GM18861 (cell line): ENCODE results near the gene KIAA0232.
"Not testable (repeated sequence)": the region's sequence is repeated elsewhere in the genome, so short reads cannot be mapped to it uniquely, and the experiment has no call there.

Experiments used
- ATAC-seq: cut with Tn5 transposase; IDR thresholded peaks from one replicate; pipeline ENCODE4 v1.9.1; 2021; ENCODE audit not compliant: unreplicated experiment

The KIAA0232 gene

GRCh38 chr4:6806924-6807626 lies 24.5 kb downstream of the KIAA0232 start:
- no peak for ATAC-seq

- no peak for ATAC-seq
Measured at GRCh38 chr4:6808259-6808658, 25.7 kb downstream of the KIAA0232 start.

- no peak for ATAC-seq
Measured at GRCh38 chr4:6811165-6811564, 28.6 kb downstream of the KIAA0232 start.

GRCh38 chr4:6812766-6813165 lies 30.2 kb downstream of the KIAA0232 start:
- no peak for ATAC-seq

GRCh38 chr4:6813725-6814124 lies 31.2 kb downstream of the KIAA0232 start:
- no peak for ATAC-seq

- ATAC-seq = no peak
Measured at GRCh38 chr4:6815029-6815836, 32.7 kb downstream of the KIAA0232 start.

- ATAC-seq = no peak
Measured at GRCh38 chr4:6819295-6819694, 36.8 kb downstream of the KIAA0232 start.

- ATAC-seq = no peak
Measured at GRCh38 chr4:6820695-6821094, 38.2 kb downstream of the KIAA0232 start.

GRCh38 chr4:6824071-6824470 lies 41.5 kb downstream of the KIAA0232 start:
- ATAC-seq = no peak

- no peak for ATAC-seq
Measured at GRCh38 chr4:6824772-6825402, 42.4 kb downstream of the KIAA0232 start.

- no peak for ATAC-seq
Measured at GRCh38 chr4:6825403-6825802, 42.9 kb downstream of the KIAA0232 start.

GRCh38 chr4:6826781-6827508 lies 44.4 kb downstream of the KIAA0232 start:
- no peak for ATAC-seq

- ATAC-seq = no peak
Measured at GRCh38 chr4:6829086-6829485, 46.6 kb downstream of the KIAA0232 start.

GRCh38 chr4:6834867-6835266 lies 52.3 kb downstream of the KIAA0232 start:
- ATAC-seq = no peak

GRCh38 chr4:6835616-6836015 lies 53.1 kb downstream of the KIAA0232 start:
- not testable (repeated sequence) for ATAC-seq

GRCh38 chr4:6837106-6837505 lies 54.6 kb downstream of the KIAA0232 start:
- not testable (repeated sequence) for ATAC-seq

GRCh38 chr4:6839579-6839978 lies 57.1 kb downstream of the KIAA0232 start:
- ATAC-seq = no peak

GRCh38 chr4:6840062-6840976 lies 57.8 kb downstream of the KIAA0232 start:
- ATAC-seq = no peak

- ATAC-seq = no peak
Measured at GRCh38 chr4:6845027-6845426, 62.5 kb downstream of the KIAA0232 start.

- no peak for ATAC-seq
Measured at GRCh38 chr4:6845574-6845973, 63.0 kb downstream of the KIAA0232 start.
